Mucosa of descending colon (tissue), 3 donors: Measurements from ENCODE around the gene ICAM3. TPM values are rescaled to one million over a fixed set of nuclear protein-coding genes. Genes with fewer than 3 reads are reported as not detected.

Experiments
- ATAC-seq: fragments of 200-7000 bp; cut with Tn5 transposase; one replicate; pipeline ENCODE4 v1.9.1; 2020; ENCODE audit warnings: mild to moderate bottlenecking, moderate library complexity
- DNase-seq, 3 donors: peaks; one replicate each; pipeline ENCODE4 v3.0.0-alpha.2; 2020
- H3K36me3 ChIP-seq: fragments of 200-600 bp; one replicate; pipeline ENCODE4 v1.8.0; 2021; ENCODE audit warnings: low read depth, mild to moderate bottlenecking
- H3K4me1 ChIP-seq: fragments of 200-600 bp; one replicate; pipeline ENCODE4 v1.8.0; 2021; ENCODE audit warnings: low read depth, mild to moderate bottlenecking
- H3K4me3 ChIP-seq: fragments of 200-600 bp; one replicate; pipeline ENCODE4 v1.8.0; 2021; ENCODE audit warnings: mild to moderate bottlenecking
- H3K9me3 ChIP-seq: fragments of 200-600 bp; one replicate; pipeline ENCODE4 v1.8.0; 2021; ENCODE audit warnings: mild to moderate bottlenecking
- CTCF ChIP-seq: fragments of 200-600 bp; IDR thresholded peaks from one replicate; pipeline ENCODE4 v1.8.0; 2022; ENCODE audit warnings: antibody characterized with exemption, mild to moderate bottlenecking
- intact Hi-C, 2 donors: fragments of 100-400 bp; cut with DNase I in 1 of 2; cut with micrococcal nuclease in 1 of 2; formaldehyde crosslinking; loops; one replicate each; pipeline versions ENCODE4 v1.11.0 to v1.11.1; 2022; cut with DNase I, micrococcal nuclease
- total RNA-seq, 3 donors: library from RNA; stranded (reverse); fragmentation: NEBNext Ultra II Directional in 2 of 3; extraction: Animal tissue kit (Norgen Biotek cat#: 25700) in 2 of 3; gene quantifications; one replicate each; pipeline versions ENCODE4 v1.2.1 to v1.2.4, GENCODE V29; 2021 to 2023
- donor health status: DM: no; HTN: no; CAD: no; lungs with moderate emphysema.
- donor health status: DM: no; HTN: no; CAD: no.
- donor health status: DM: no; HTN: yes; CAD: no.

The ICAM3 gene
- total RNA-seq, 3 donors from 2014 or later, result 16.0 to 31.6 (median 28.0) TPM

- Histone ChIP-seq H3K36me3 (peaks cover 8% of the 10 kb centered on the region), H3K9me3 (no peaks in the 10 kb centered on the region), H3K4me3 (no peak overlapping the region), H3K4me1 (peaks cover 15% of the 10 kb centered on the region)
- TF ChIP-seq CTCF, result no peak
- ATAC-seq (peak; percentile 10), DNase-seq (peak in 1 of 3 donors; percentile 51)
- intact Hi-C loops, result no loop called here
Measured at GRCh38 chr19:10316229-10317044, 23.0 kb downstream of the ICAM3 start.

GRCh38 chr19:10315335-10316214, 23.8 kb downstream of the ICAM3 start, which contains the start of gene FDX2:
TSS of gene FDX2 (minus strand) at chr19:10316015. CDS start at chr19:10315996, 19 bp downstream.
- ATAC-seq (peak; percentile 94), DNase-seq (peak; percentile 91 to 95 (median 95))
- Histone ChIP-seq H3K4me3 (peak within 1 kb of the TSS; percentile 56), H3K9me3 (no peaks in the 10 kb centered on the region), H3K4me1 (peaks cover 9% of the 10 kb centered on the region), H3K36me3 (peaks cover 8% of the 10 kb centered on the region)
- intact Hi-C loops, result no loop called here
- TF ChIP-seq CTCF, result no peak

- H3K4me1 ChIP-seq, result no peaks in the 10 kb centered on the region
- ATAC-seq, result no peak
- intact Hi-C loops, result no loop called here
Measured at GRCh38 chr19:10309423-10309822, 30.0 kb downstream of the ICAM3 start, which contains the start of gene ZGLP1. TSS of gene ZGLP1 (minus strand) at chr19:10309815.

GRCh38 chr19:10306327-10306726, 33.1 kb downstream of the ICAM3 start:
- TF ChIP-seq CTCF, result no peak
- DNase-seq, result no peak
- no peaks in the 10 kb centered on the region for H3K36me3 ChIP-seq
- H3K9me3 ChIP-seq, result no peaks in the 10 kb centered on the region
- H3K4me1 ChIP-seq, result no peaks in the 10 kb centered on the region
- intact Hi-C loops, result no loop called here
- no peak overlapping the region for H3K4me3 ChIP-seq
- no peak for ATAC-seq

More at GRCh38 chr19:10309423-10309822, 30.0 kb downstream of the ICAM3 start, which contains the start of gene ZGLP1:
- Histone ChIP-seq H3K4me3 (no peak within 1 kb of the TSS), H3K36me3 (no peaks in the 10 kb centered on the region), H3K9me3 (no peaks in the 10 kb centered on the region)
- TF ChIP-seq CTCF, result no peak
- no peak for DNase-seq

- H3K4me3 ChIP-seq, result no peak overlapping the region
- H3K36me3 ChIP-seq, result no peaks in the 10 kb centered on the region
- H3K9me3 ChIP-seq, result no peaks in the 10 kb centered on the region
- H3K4me1 ChIP-seq, result no peaks in the 10 kb centered on the region
- ATAC-seq (peak; percentile 30), DNase-seq (no peak)
- TF ChIP-seq CTCF, result no peak
- intact Hi-C loops, result no loop called here
Measured at GRCh38 chr19:10305139-10305806, 34.2 kb downstream of the ICAM3 start.
